IMR-90 (cell line): ENCODE measurements around the gene ZNF611. TPM values are rescaled to one million over a fixed set of nuclear protein-coding genes. Genes with fewer than 3 reads are reported as not detected.

ENCODE experiments used
- ATAC-seq: fragments of 200-7000 bp; cut with Tn5 transposase; 2 replicates; pipeline ENCODE4 v1.9.1; 2020; ENCODE audit warnings: low read depth, mild to moderate bottlenecking, moderate library complexity
- BruUV-seq: library from RNA; stranded (reverse); fragments of 400-500 nt; replicated peaks from 2 replicates; lab custom pipeline; 2021; lab: Mats Ljungman, UMichigan
- CTCF ChIA-PET: fragments of 300-600 bp; formaldehyde crosslinking; extraction: SDS; loops from one replicate; lab custom pipeline; 2021; ENCODE audit warnings: antibody characterized with exemption; lab: Yijun Ruan, JAX
- POLR2A ChIA-PET: fragments of 300-600 bp; sonication (Branson Sonifier 250); formaldehyde crosslinking; loops from one replicate; lab custom pipeline; 2022; ENCODE audit warnings: antibody characterized with exemption; ENCODE audit not compliant: unreplicated experiment; lab: Charles Lee
- DNase-seq: peaks from one replicate; pipeline ENCODE4 v3.0.0; 2013
- H2AFZ ChIP-seq: replicated peaks from 2 replicates; pipeline ENCODE3; 2013; ENCODE audit warnings: low read length, mild to moderate bottlenecking; ENCODE audit not compliant: poor library complexity
- H2AK5ac ChIP-seq: 2 replicates; pipeline ENCODE4 v1.6.1; 2013; ENCODE audit warnings: low read depth, low read length, inconsistent platforms
- H2AK9ac ChIP-seq: replicated peaks from 2 replicates; pipeline ENCODE3; 2013; ENCODE audit warnings: mild to moderate bottlenecking, low read depth, low read length, moderate library complexity; ENCODE audit not compliant: poor library complexity
- H2BK120ac ChIP-seq: 2 replicates; pipeline ENCODE4 v1.6.1; 2013; ENCODE audit warnings: low read depth, low read length, inconsistent platforms
- H2BK15ac ChIP-seq: 3 replicates; pipeline ENCODE4 v1.6.1; 2013; ENCODE audit warnings: low read depth, low read length, inconsistent platforms
- H2BK20ac ChIP-seq: 2 replicates; pipeline ENCODE4 v1.6.1; 2013; ENCODE audit warnings: low read depth, mild to moderate bottlenecking, inconsistent platforms, low read length, moderate library complexity
- H2BK5ac ChIP-seq: 2 replicates; pipeline ENCODE4 v1.6.1; 2013; ENCODE audit warnings: mild to moderate bottlenecking, low read depth, low read length, inconsistent platforms; ENCODE audit not compliant: poor library complexity, severe bottlenecking
- H3K14ac ChIP-seq: replicated peaks from 2 replicates; pipeline ENCODE4 v1.6.1; 2013; ENCODE audit warnings: low read depth, low read length, inconsistent platforms
- H3K18ac ChIP-seq: 2 replicates; pipeline ENCODE4 v1.6.1; 2013; ENCODE audit warnings: low read depth, low read length, control low read depth
- H3K23ac ChIP-seq: 2 replicates; pipeline ENCODE4 v1.6.1; 2013; ENCODE audit warnings: low read depth, low read length, inconsistent platforms
- H3K27ac ChIP-seq: 2 replicates; pipeline ENCODE4 v1.5.1; 2013; ENCODE audit warnings: mild to moderate bottlenecking, control low read depth, low read length; ENCODE audit not compliant: insufficient read depth
- H3K27me3 ChIP-seq: 2 replicates; pipeline ENCODE4 v1.6.1; 2013; ENCODE audit warnings: low read length; ENCODE audit not compliant: control insufficient read depth, insufficient read depth
- H3K36me3 ChIP-seq: 2 replicates; pipeline ENCODE4 v1.6.1; 2013; ENCODE audit warnings: low read length, mixed read lengths; ENCODE audit not compliant: control insufficient read depth, insufficient read depth
- H3K4ac ChIP-seq: 2 replicates; pipeline ENCODE4 v1.6.1; 2013; ENCODE audit warnings: low read depth, low read length, inconsistent platforms
- H3K4me1 ChIP-seq: 2 replicates; pipeline ENCODE4 v1.6.1; 2013; ENCODE audit warnings: low read length, mixed read lengths; ENCODE audit not compliant: control insufficient read depth, insufficient read depth
- H3K4me2 ChIP-seq: 2 replicates; pipeline ENCODE4 v1.6.1; 2013; ENCODE audit warnings: low read depth, mild to moderate bottlenecking, control low read depth, low read length, moderate library complexity
- H3K4me3 ChIP-seq: 2 replicates; pipeline ENCODE4 v1.5.1; 2013; ENCODE audit warnings: low read depth, mild to moderate bottlenecking, control low read depth, low read length, moderate library complexity; ENCODE audit not compliant: insufficient read depth
- H3K56ac ChIP-seq: 2 replicates; pipeline ENCODE4 v1.6.1; 2013; ENCODE audit warnings: low read length, inconsistent platforms; ENCODE audit not compliant: insufficient read depth; ENCODE audit errors: extremely low read depth
- H3K79me1 ChIP-seq, 2 experiments: 2 replicates each; pipeline ENCODE4 v1.6.1; 2013; ENCODE audit warnings: low read length in 2 of 2, inconsistent platforms in 1 of 2, low read depth in 1 of 2
- H3K9ac ChIP-seq: 2 replicates; pipeline ENCODE4 v1.6.1; 2013; ENCODE audit warnings: low read depth, low read length, control low read depth
- H3K9me1 ChIP-seq: 2 replicates; pipeline ENCODE4 v1.6.1; 2013; ENCODE audit warnings: low read length, inconsistent platforms; ENCODE audit not compliant: insufficient read depth
- H3K9me3 ChIP-seq: 2 replicates; pipeline ENCODE4 v1.6.1; 2013; ENCODE audit warnings: low read length; ENCODE audit not compliant: control insufficient read depth, insufficient read depth
- H4K20me1 ChIP-seq: 2 replicates; pipeline ENCODE4 v1.6.1; 2013; ENCODE audit warnings: low read length, inconsistent platforms; ENCODE audit not compliant: insufficient read depth
- H4K5ac ChIP-seq: 2 replicates; pipeline ENCODE4 v1.6.1; 2013; ENCODE audit warnings: mild to moderate bottlenecking, low read depth, low read length, control low read depth
- H4K8ac ChIP-seq, 2 experiments: 2 replicates each; pipeline ENCODE4 v1.6.1; 2013; ENCODE audit warnings: low read depth in 2 of 2, low read length in 2 of 2, control low read depth in 1 of 2, inconsistent platforms in 1 of 2
- H4K91ac ChIP-seq: 2 replicates; pipeline ENCODE4 v1.6.1; 2013; ENCODE audit warnings: low read depth, low read length, inconsistent platforms; ENCODE audit not compliant: insufficient read depth
- BHLHE40 ChIP-seq: fragments of 150-350 bp; IDR thresholded peaks from 2 replicates; pipeline ENCODE4 v1.6.1; 2016; ENCODE audit warnings: mild to moderate bottlenecking, low read depth, low read length
- CEBPB ChIP-seq: IDR thresholded peaks from 2 replicates; pipeline ENCODE4 v1.6.1; 2012; ENCODE audit warnings: low read depth, low read length, improper control_type of control experiment
- CHD1 ChIP-seq: IDR thresholded peaks from 2 replicates; pipeline ENCODE4 v1.6.1; 2012; ENCODE audit warnings: low read depth, low read length, improper control_type of control experiment
- CTCF ChIP-seq: conservative IDR thresholded peaks from 2 replicates; pipeline ENCODE4 v1.5.1; 2012; ENCODE audit warnings: mild to moderate bottlenecking, low read depth, low read length, improper control_type of control experiment
- ELK1 ChIP-seq: fragments of 150-350 bp; IDR thresholded peaks from 2 replicates; pipeline ENCODE4 v1.6.1; 2016; ENCODE audit warnings: low read depth, mild to moderate bottlenecking, low read length, moderate library complexity, borderline replicate concordance
- FOS ChIP-seq: fragments of 150-350 bp; IDR thresholded peaks from 2 replicates; pipeline ENCODE4 v1.6.1; 2016; ENCODE audit warnings: low read depth, low read length
- MXI1 ChIP-seq: IDR thresholded peaks from 2 replicates; pipeline ENCODE4 v1.6.1; 2012; ENCODE audit warnings: low read depth, mild to moderate bottlenecking, low read length, moderate library complexity, borderline replicate concordance
- NFE2L2 ChIP-seq: fragments of 150-350 bp; IDR thresholded peaks from 2 replicates; pipeline ENCODE4 v1.6.1; 2016; ENCODE audit warnings: low read depth, mild to moderate bottlenecking, low read length
- POLR2A ChIP-seq: IDR thresholded peaks from 2 replicates; pipeline ENCODE4 v1.6.1; 2012; ENCODE audit warnings: mild to moderate bottlenecking, low read depth, low read length
- RAD21 ChIP-seq: IDR thresholded peaks from 2 replicates; pipeline ENCODE4 v1.6.1; 2012; ENCODE audit warnings: low read length, improper control_type of control experiment
- RCOR1 ChIP-seq: IDR thresholded peaks from 2 replicates; pipeline ENCODE4 v1.6.1; 2012; ENCODE audit warnings: mild to moderate bottlenecking, low read length, improper control_type of control experiment; ENCODE audit not compliant: insufficient replicate concordance
- RFX5 ChIP-seq: IDR thresholded peaks from 2 replicates; pipeline ENCODE4 v1.8.0; 2012; ENCODE audit warnings: low read depth, mild to moderate bottlenecking, low read length, moderate library complexity
- SMC3 ChIP-seq: fragments of 150-350 bp; IDR thresholded peaks from 2 replicates; pipeline ENCODE4 v1.6.1; 2016; ENCODE audit warnings: low read depth, mild to moderate bottlenecking, antibody characterized with exemption, low read length, moderate library complexity
- USF2 ChIP-seq: fragments of 150-350 bp; IDR thresholded peaks from 2 replicates; pipeline ENCODE4 v1.6.1; 2017; ENCODE audit warnings: mild to moderate bottlenecking, antibody characterized with exemption, low read length, low read depth
- WGBS, 2 experiments: methylation state at CpG; one replicate each; pipeline versions ENCODE4 v1.1.5 to v1.1.7; 2013; ENCODE audit warnings: missing lambda C conversion rate in 2 of 2; ENCODE audit not compliant: insufficient read length in 1 of 2; ENCODE audit errors: extremely low coverage in 2 of 2; 5-methylcytosine and 5-hydroxymethylcytosine counted together
- dilution Hi-C: fragments of 300-500 bp; cut with HindIII; formaldehyde crosslinking; loops from one replicate; pipeline ENCODE4 v1.14.3; 2018; ENCODE audit warnings: low sequenced_read_pairs; ENCODE audit not compliant: unreplicated experiment
- in situ Hi-C: fragments of 300-500 bp; cut with MboI; formaldehyde crosslinking; loops from 3 replicates; pipeline ENCODE4 v1.14.3; 2019; ENCODE audit warnings: low sequenced_read_pairs, inconsistent platforms, mixed read lengths
- intact Hi-C: fragments of 100-400 bp; cut with micrococcal nuclease; formaldehyde crosslinking; loops from 2 replicates; pipeline ENCODE4 v1.10.0; 2022
- polyA plus RNA-seq, 3 experiments: library from polyadenylated mRNA; depleted of rRNA; stranded (reverse); fragments of >200 nt; gene quantifications; 2 replicates each; pipeline ENCODE4 v1.2.3, GENCODE V29; 2012; ENCODE audit warnings: low replicate concordance in 1 of 3
- total RNA-seq: library from RNA; depleted of rRNA; stranded (reverse); fragments of >200 nt; gene quantifications from 2 replicates; pipeline ENCODE4 v1.2.3, GENCODE V29; 2012

The ZNF611 gene
- total and polyA plus RNA-seq, 2 of the 4 experiments (the other 2 are of a cell fraction) = 3.8 to 8.8 TPM

- no peak overlapping the region for H2AK9ac ChIP-seq
- H3K9me3 ChIP-seq = peaks cover 14% of the 10 kb centered on the region
- H2BK20ac ChIP-seq = no peak overlapping the region
- ATAC-seq (no peak), DNase-seq (no peak)
- dilution Hi-C loops = no loop called here
- H3K4me3 ChIP-seq = no peak overlapping the region
- H4K91ac ChIP-seq = no peak overlapping the region
- H3K23ac ChIP-seq = no peak overlapping the region
- no peaks in the 10 kb centered on the region for H4K20me1 ChIP-seq
- POLR2A ChIA-PET = no interaction called here
- H2BK5ac ChIP-seq = no peak overlapping the region
- H4K8ac ChIP-seq = no peak overlapping the region
- CTCF ChIA-PET = no interaction called here
- H3K27me3 ChIP-seq = no peaks in the 10 kb centered on the region
- intact Hi-C loops = no loop called here
- in situ Hi-C loops = no loop called here
- WGBS, 2 experiments = no CpG with 5 or more reads among the region's 3 CpGs
- 0 out of 4 replicates have a peak, but pooled peaks cover 0 to 4% of the 10 kb centered on the region in 2 experiments for H3K79me1 ChIP-seq
- no peak overlapping the region for H3K18ac ChIP-seq
- H4K5ac ChIP-seq = no peak overlapping the region
- BruUV-seq = no TSS peak
- no peak overlapping the region for H3K9ac ChIP-seq
- H3K27ac ChIP-seq = no peak overlapping the region
- no peak overlapping the region for H2BK15ac ChIP-seq
- no peak for TF ChIP-seq ELK1
- no peak for TF ChIP-seq BHLHE40
- TF ChIP-seq FOS = no peak
- TF ChIP-seq NFE2L2 = no peak
- TF ChIP-seq RFX5 = no peak
- no peak for TF ChIP-seq CHD1
- no peak for TF ChIP-seq POLR2A
- no peak for TF ChIP-seq CTCF
- TF ChIP-seq USF2 = no peak
- TF ChIP-seq MXI1 = no peak
- TF ChIP-seq RCOR1 = no peak
- TF ChIP-seq RAD21 = no peak
- no peak for TF ChIP-seq CEBPB
- TF ChIP-seq SMC3 = no peak
- H3K9me1 ChIP-seq = 0 out of 2 replicates have a peak, but pooled peaks cover 2% of the 10 kb centered on the region
- H3K4me1 ChIP-seq = peaks cover 4% of the 10 kb centered on the region; the same call in 1 of the 2 replicates
- H3K4me2 ChIP-seq = no peak overlapping the region
- H3K56ac ChIP-seq = no peak overlapping the region
- H2AFZ ChIP-seq = no peak overlapping the region
- no peak overlapping the region for H2AK5ac ChIP-seq
- no peak overlapping the region for H3K4ac ChIP-seq
- peaks cover 42% of the 10 kb centered on the region for H3K36me3 ChIP-seq
- no peak overlapping the region for H2BK120ac ChIP-seq
- no peak overlapping the region for H3K14ac ChIP-seq
Measured at GRCh38 chr19:52710538-52710937, 24.3 kb downstream of the ZNF611 start.
